ENCODE results near the gene TRIM24.

DNA sequence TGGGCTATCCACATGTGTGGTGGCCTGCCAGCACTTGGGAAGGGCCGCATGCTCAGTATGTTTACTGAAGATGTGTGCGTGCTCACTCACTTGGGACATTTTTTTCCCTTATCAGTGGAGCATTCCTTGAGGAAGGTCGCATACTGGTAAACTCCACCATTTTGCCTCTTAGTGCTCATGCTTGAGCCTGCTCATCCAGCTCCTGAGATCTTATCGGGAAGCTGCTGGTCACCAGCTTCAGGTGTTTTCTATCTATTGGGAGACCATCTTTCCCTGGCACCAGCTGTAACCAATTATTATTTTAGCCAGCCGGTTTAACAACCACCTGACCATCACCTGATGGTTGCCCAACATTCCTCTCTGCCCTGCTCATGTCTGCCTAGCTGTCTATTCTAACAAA lies 35.0 kb upstream of the TRIM24 start:
- TF ChIP-seq CTCF (conservative IDR thresholded peaks at IDR 0.05; ENCODE audit: low read depth, low read length): no peak
- no peak for TF ChIP-seq EZH2 (IDR thresholded peaks at IDR 0.05; ENCODE audit: borderline replicate concordance, low read depth, low read length, poor library complexity, severe bottlenecking)

Data from A673 (cell line).